ENCODE measurements around the gene PRMT9. TPM values are rescaled to one million over a fixed set of nuclear protein-coding genes. Genes with fewer than 3 reads are reported as not detected.

Gene PRMT9
- total and polyA plus RNA-seq, 2 of the 13 experiments (the other 11 are each of a cell fraction or from before 2014, with no cell fraction given), result 4.0 to 9.7 TPM

- Histone ChIP-seq H3K27me3 (ENCODE audit: control insufficient read depth in 1 of 2, insufficient read depth in 2 of 2, low read length in 2 of 2) (no peaks in the 10 kb centered on the region), H3K9ac (ENCODE audit: insufficient read depth, low read depth, low read length) (no peak overlapping the region), H3K79me2 (ENCODE audit: insufficient read depth, low read length) (no peaks in the 10 kb centered on the region), H3K9me3 (ENCODE audit: low read length) (no peaks in the 10 kb centered on the region), H3K27ac (ENCODE audit: extremely low read length, insufficient read depth, low read length) (no peak overlapping the region), H3K4me3 (replicated peaks in 1 of 3; ENCODE audit: insufficient read depth in 1 of 3, low read depth in 2 of 3, low read length in 3 of 3) (no peak overlapping the region), H3K4me1 (ENCODE audit: insufficient read depth, low read length) (no peaks in the 10 kb centered on the region), H4K20me1 (ENCODE audit: insufficient read depth, low read length) (no peaks in the 10 kb centered on the region), H3K4me2 (ENCODE audit: low read depth, low read length) (no peak overlapping the region), H2AFZ (ENCODE audit: low read length) (no peak overlapping the region), H3K36me3 (replicated peaks in 1 of 2; ENCODE audit: control insufficient read depth in 1 of 2, insufficient read depth in 2 of 2, low read length in 2 of 2) (no peaks in the 10 kb centered on the region)
- no peak for DNase-seq (ENCODE audit: low spot score)
- no TSS peak for BruUV-seq (replicated peaks)
- CTCF ChIA-PET (ENCODE audit: low intra/inter-chr PET ratio, low total read pairs), result no interaction called here
- ATAC-seq, result no peak
- in situ Hi-C loops (cut with HindIII; ENCODE audit: extremely low pct_ligation_motif_present, low pct_unique_long_range_greater_than_20kb) (no loop called here), intact Hi-C loops (cut with micrococcal nuclease; ENCODE audit: unreplicated experiment) (no loop called here)
- FAIRE-seq, result no peak
- no peak for TF ChIP-seq AKAP8 (CRISPR knock-in tag; IDR thresholded peaks at IDR 0.05)
- no peak for TF ChIP-seq ATF1 (CRISPR knock-in tag; IDR thresholded peaks at IDR 0.05)
- POLR2A ChIA-PET, result no interaction called here
- WGBS (ENCODE audit: low lambda C conversion rate), result 81% methylated on average over 8 of the region's 8 CpGs
These were observed 30.8 kb upstream of the PRMT9 start for GRCh38 chr4:147714575-147715401.

- 51% methylated on average over 3 of the region's 5 CpGs for WGBS (ENCODE audit: low lambda C conversion rate)
- POLR2A ChIA-PET, result no interaction called here
- no peaks in the 10 kb centered on the region for H3K9me3 ChIP-seq (ENCODE audit: low read length)
- H2AFZ ChIP-seq (ENCODE audit: low read length), result no peak overlapping the region
- intact Hi-C loops (cut with micrococcal nuclease; ENCODE audit: unreplicated experiment), result no loop called here
- no peaks in the 10 kb centered on the region for H3K36me3 ChIP-seq (replicated peaks in 1 of 2; ENCODE audit: control insufficient read depth in 1 of 2, insufficient read depth in 2 of 2, low read length in 2 of 2)
- ATAC-seq (peak; percentile 80), DNase-seq (ENCODE audit: low spot score) (no peak), FAIRE-seq (no peak)
- H3K4me3 ChIP-seq (replicated peaks in 1 of 3; ENCODE audit: insufficient read depth in 1 of 3, low read depth in 2 of 3, low read length in 3 of 3), result no peak overlapping the region; a peak in 1 of 6 replicates
- no peak overlapping the region for H3K27ac ChIP-seq (ENCODE audit: extremely low read length, insufficient read depth, low read length)
- TF ChIP-seq ZNF124 (CRISPR knock-in tag; IDR thresholded peaks at IDR 0.05) (no peak), ZNF609 (CRISPR knock-in tag; IDR thresholded peaks at IDR 0.05; ENCODE audit: borderline replicate concordance) (no peak), MAX (IDR thresholded peaks at IDR 0.05) (no peak), SMARCC2 (IDR thresholded peaks at IDR 0.05) (no peak), ZNF256 (CRISPR knock-in tag; conservative IDR thresholded peaks at IDR 0.05) (no peak), ZNF549 (CRISPR knock-in tag; IDR thresholded peaks at IDR 0.05) (no peak)
- no TSS peak for BruUV-seq (replicated peaks)
- CTCF ChIA-PET (ENCODE audit: low intra/inter-chr PET ratio, low total read pairs), result interaction anchor here (2.1 kb wide), 1 partner anchor 157 kb away, joined by 7 read pairs; no protein-coding TSS in a partner anchor
- peak overlapping the region; percentile 61 for H3K4me2 ChIP-seq (ENCODE audit: low read depth, low read length)
- no peaks in the 10 kb centered on the region for H3K27me3 ChIP-seq (ENCODE audit: control insufficient read depth in 1 of 2, insufficient read depth in 2 of 2, low read length in 2 of 2)
- no peaks in the 10 kb centered on the region for H3K4me1 ChIP-seq (ENCODE audit: insufficient read depth, low read length)
- H3K79me2 ChIP-seq (ENCODE audit: insufficient read depth, low read length), result no peaks in the 10 kb centered on the region
- no peaks in the 10 kb centered on the region for H4K20me1 ChIP-seq (ENCODE audit: insufficient read depth, low read length)
- in situ Hi-C loops (cut with HindIII; ENCODE audit: extremely low pct_ligation_motif_present, low pct_unique_long_range_greater_than_20kb), result loop anchor here (10.0 kb wide), 1 partner anchor 155 kb away; no protein-coding TSS in a partner anchor
- H3K9ac ChIP-seq (ENCODE audit: insufficient read depth, low read depth, low read length), result no peak overlapping the region
These were observed 26.0 kb upstream of the PRMT9 start for GRCh38 chr4:147709999-147710398.

Measured in HepG2 (cell line).